A549 treated with Hydrocortisone at 1 μM for 4 hours (cell line): ENCODE measurements around the gene PDE5A. TPM values are rescaled to one million over a fixed set of nuclear protein-coding genes. Genes with fewer than 3 reads are reported as not detected.

Source experiments
- total RNA-seq: library from RNA; stranded (reverse); fragments of 200-300 nt; extraction: Qiagen RNA extraction; gene quantifications from 5 replicates; pipeline ENCODE4 v1.2.3, GENCODE V29; 2022

PDE5A gene
- total RNA-seq: 0.28 to 0.47 TPM (median 0.39 TPM) in 5 replicates

DNA sequence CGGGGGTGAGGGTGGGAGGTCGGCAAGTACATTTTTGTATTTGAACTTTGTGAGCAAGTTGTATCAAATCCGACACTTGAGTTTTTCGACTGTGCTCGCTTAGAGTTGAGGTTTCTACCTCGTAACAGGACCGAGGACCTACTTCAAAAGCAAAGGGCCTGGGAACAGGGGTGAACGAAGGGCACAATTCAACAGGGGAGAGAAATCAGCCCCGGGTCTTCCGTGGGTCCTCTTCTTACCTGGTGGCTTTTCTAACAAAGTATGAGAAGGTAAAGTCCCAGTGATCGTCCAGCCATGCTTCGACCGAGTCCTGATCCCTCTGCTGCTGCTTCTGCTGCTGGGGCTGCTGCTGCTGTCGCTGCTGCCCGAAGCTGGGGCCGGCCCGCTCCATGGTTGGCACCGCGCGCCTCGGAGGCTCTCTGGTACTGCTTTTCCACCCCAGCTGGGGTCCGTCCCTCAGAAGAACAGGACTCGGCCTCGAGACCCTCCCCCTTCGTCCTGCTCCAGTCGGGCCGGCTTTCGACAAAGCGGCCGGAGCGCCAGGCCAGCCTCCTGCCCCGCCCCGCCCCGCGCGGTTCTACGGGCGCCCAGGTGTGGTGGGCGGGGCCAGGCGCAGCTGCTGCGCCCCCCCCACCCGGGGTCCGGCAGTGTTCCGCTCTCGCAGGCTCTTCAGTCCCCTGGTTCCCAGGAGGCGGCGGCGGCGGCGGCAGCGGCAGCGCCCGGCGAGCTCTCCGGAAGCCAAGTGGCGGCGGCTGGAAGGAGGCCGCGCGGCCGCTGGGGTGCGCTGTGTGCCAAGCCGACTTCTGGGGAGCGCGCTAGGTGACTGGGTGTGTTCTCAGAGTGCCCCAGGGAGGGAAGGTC, at the start of gene PDE5A:
Gene PDE5A (minus strand): TSS at position 524 of the 861 bp plus-strand sequence. CDS start 133 bp downstream, at position 391.

